Panc1 (cell line): ENCODE measurements around the gene EFCAB8. TPM values are rescaled to one million over a fixed set of nuclear protein-coding genes. Genes with fewer than 3 reads are reported as not detected.

ENCODE experiments used
- ATAC-seq: fragments of 200-7000 bp; cut with Tn5 transposase; 2 replicates; pipeline ENCODE4 v1.9.1; 2020; ENCODE audit warnings: mild to moderate bottlenecking, moderate library complexity
- BruUV-seq: library from RNA; stranded (reverse); fragments of 400-500 nt; replicated peaks from 2 replicates; lab custom pipeline; 2021; lab: Mats Ljungman, UMichigan
- CTCF ChIA-PET: fragments of 300-600 bp; sonication (Branson Sonifier 250); formaldehyde crosslinking; loops from one replicate; lab custom pipeline; 2022; ENCODE audit warnings: antibody characterized with exemption; lab: Charles Lee
- POLR2A ChIA-PET: fragments of 300-600 bp; sonication (Branson Sonifier 250); formaldehyde crosslinking; loops from one replicate; lab custom pipeline; 2022; ENCODE audit warnings: antibody characterized with exemption; lab: Charles Lee
- DNase-seq: peaks from one replicate; pipeline ENCODE4 v3.0.0-alpha.2; 2010; ENCODE audit warnings: low read depth, low spot score
- H3K27ac ChIP-seq: 2 replicates; pipeline ENCODE4 v1.5.1; 2011; ENCODE audit warnings: mild to moderate bottlenecking, low read length, inconsistent platforms
- H3K27me3 ChIP-seq: fragments of 200-500 bp; sonication (Bioruptor generic); 2 replicates; pipeline ENCODE4 v1.6.0; 2014; ENCODE audit warnings: low read length, inconsistent platforms; ENCODE audit not compliant: control insufficient read depth, insufficient read depth
- H3K36me3 ChIP-seq: fragments of 200-500 bp; sonication (Bioruptor generic); 2 replicates; pipeline ENCODE4 v1.5.1; 2014; ENCODE audit warnings: inconsistent platforms, mild to moderate bottlenecking, low read length, moderate library complexity; ENCODE audit not compliant: control insufficient read depth, insufficient read depth
- H3K4me1 ChIP-seq: 2 replicates; pipeline ENCODE4 v1.5.1; 2011; ENCODE audit warnings: inconsistent platforms, mild to moderate bottlenecking, low read length, moderate library complexity; ENCODE audit not compliant: control insufficient read depth, insufficient read depth
- H3K4me3 ChIP-seq, 2 experiments: 2 replicates each; pipeline ENCODE4 v1.5.1; 2011 to 2012; ENCODE audit warnings: low read depth in 2 of 2, low read length in 2 of 2, mild to moderate bottlenecking in 2 of 2, inconsistent platforms in 1 of 2, moderate library complexity in 1 of 2
- H3K9me3 ChIP-seq: fragments of 200-500 bp; sonication (Bioruptor generic); 2 replicates; pipeline ENCODE4 v1.5.1; 2014; ENCODE audit warnings: low read depth, mild to moderate bottlenecking, inconsistent platforms, low read length, moderate library complexity; ENCODE audit not compliant: control insufficient read depth, insufficient read depth
- CTCF ChIP-seq: fragments of 450-650 bp; IDR thresholded peaks from 2 replicates; pipeline ENCODE4 v1.5.1; 2017; ENCODE audit warnings: mild to moderate bottlenecking
- POLR2AphosphoS5 ChIP-seq: IDR thresholded peaks from 2 replicates; pipeline ENCODE4 v1.6.1; 2012; ENCODE audit warnings: mild to moderate bottlenecking, low read depth, low read length, moderate library complexity
- SIN3A ChIP-seq: IDR thresholded peaks from 2 replicates; pipeline ENCODE4 v1.6.1; 2012; ENCODE audit warnings: low read depth, mild to moderate bottlenecking, low read length, moderate library complexity, borderline replicate concordance; ENCODE audit not compliant: insufficient read depth
- TCF7L2 ChIP-seq: IDR thresholded peaks from 2 replicates; pipeline ENCODE4 v1.6.1; 2011; ENCODE audit warnings: mild to moderate bottlenecking, low read depth, low read length, inconsistent platforms
- in situ Hi-C: cut with HindIII; loops from 2 replicates; pipeline ENCODE4 v1.10.0; 2016; ENCODE audit warnings: low sequenced_read_pairs, low pct_unique_long_range_greater_than_20kb
- intact Hi-C: fragments of 100-400 bp; cut with micrococcal nuclease; formaldehyde crosslinking; loops from one replicate; pipeline ENCODE4 v1.10.0; 2022; ENCODE audit not compliant: unreplicated experiment
- total RNA-seq: library from RNA; stranded (reverse); gene quantifications from one replicate; pipeline ENCODE4 v1.2.1, GENCODE V29; 2021; ENCODE audit not compliant: unreplicated experiment
- TF ChIP-seq, protein P1 (sequence below), 2 experiments: IDR thresholded peaks; 2 replicates each; pipeline ENCODE4 v1.6.1; 2011 to 2012; ENCODE audit warnings: low read depth in 2 of 2, control low read depth in 1 of 2, low read length in 1 of 2, mild to moderate bottlenecking in 1 of 2, moderate library complexity in 1 of 2; ENCODE audit not compliant: insufficient read depth in 1 of 2

Gene EFCAB8
- total RNA-seq, 1 experiment from 2014 or later, result 1.1 TPM

GRCh38 chr20:32842688-32843524 is 15.8 kb upstream of the EFCAB8 start:
- peaks cover 39% of the 10 kb centered on the region for H3K36me3 ChIP-seq
- ChIA-PET POLR2A (interaction anchor here (0.5 kb wide), 1 partner anchor 326 kb away, joined by 3 read pairs; no protein-coding TSS in a partner anchor), CTCF (no interaction called here)
- DNase-seq (no peak), ATAC-seq (no peak)
- intact Hi-C loops (no loop called here), in situ Hi-C loops (no loop called here)
- H3K9me3 ChIP-seq, result no peaks in the 10 kb centered on the region
- no peak overlapping the region for H3K4me3 ChIP-seq
- TF ChIP-seq POLR2AphosphoS5 (no peak), CTCF (no peak), TCF7L2 (no peak), SIN3A (no peak)
- TF ChIP-seq, protein P1, sequence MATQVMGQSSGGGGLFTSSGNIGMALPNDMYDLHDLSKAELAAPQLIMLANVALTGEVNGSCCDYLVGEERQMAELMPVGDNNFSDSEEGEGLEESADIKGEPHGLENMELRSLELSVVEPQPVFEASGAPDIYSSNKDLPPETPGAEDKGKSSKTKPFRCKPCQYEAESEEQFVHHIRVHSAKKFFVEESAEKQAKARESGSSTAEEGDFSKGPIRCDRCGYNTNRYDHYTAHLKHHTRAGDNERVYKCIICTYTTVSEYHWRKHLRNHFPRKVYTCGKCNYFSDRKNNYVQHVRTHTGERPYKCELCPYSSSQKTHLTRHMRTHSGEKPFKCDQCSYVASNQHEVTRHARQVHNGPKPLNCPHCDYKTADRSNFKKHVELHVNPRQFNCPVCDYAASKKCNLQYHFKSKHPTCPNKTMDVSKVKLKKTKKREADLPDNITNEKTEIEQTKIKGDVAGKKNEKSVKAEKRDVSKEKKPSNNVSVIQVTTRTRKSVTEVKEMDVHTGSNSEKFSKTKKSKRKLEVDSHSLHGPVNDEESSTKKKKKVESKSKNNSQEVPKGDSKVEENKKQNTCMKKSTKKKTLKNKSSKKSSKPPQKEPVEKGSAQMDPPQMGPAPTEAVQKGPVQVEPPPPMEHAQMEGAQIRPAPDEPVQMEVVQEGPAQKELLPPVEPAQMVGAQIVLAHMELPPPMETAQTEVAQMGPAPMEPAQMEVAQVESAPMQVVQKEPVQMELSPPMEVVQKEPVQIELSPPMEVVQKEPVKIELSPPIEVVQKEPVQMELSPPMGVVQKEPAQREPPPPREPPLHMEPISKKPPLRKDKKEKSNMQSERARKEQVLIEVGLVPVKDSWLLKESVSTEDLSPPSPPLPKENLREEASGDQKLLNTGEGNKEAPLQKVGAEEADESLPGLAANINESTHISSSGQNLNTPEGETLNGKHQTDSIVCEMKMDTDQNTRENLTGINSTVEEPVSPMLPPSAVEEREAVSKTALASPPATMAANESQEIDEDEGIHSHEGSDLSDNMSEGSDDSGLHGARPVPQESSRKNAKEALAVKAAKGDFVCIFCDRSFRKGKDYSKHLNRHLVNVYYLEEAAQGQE (IDR thresholded peaks at IDR 0.05; ENCODE audit: insufficient read depth in 1 of 2, low read depth in 2 of 2, low read length in 1 of 2), result no peak
- no peak overlapping the region for H3K27ac ChIP-seq
- no peaks in the 10 kb centered on the region for H3K27me3 ChIP-seq
- BruUV-seq, result no TSS peak
- no peaks in the 10 kb centered on the region for H3K4me1 ChIP-seq

DNA sequence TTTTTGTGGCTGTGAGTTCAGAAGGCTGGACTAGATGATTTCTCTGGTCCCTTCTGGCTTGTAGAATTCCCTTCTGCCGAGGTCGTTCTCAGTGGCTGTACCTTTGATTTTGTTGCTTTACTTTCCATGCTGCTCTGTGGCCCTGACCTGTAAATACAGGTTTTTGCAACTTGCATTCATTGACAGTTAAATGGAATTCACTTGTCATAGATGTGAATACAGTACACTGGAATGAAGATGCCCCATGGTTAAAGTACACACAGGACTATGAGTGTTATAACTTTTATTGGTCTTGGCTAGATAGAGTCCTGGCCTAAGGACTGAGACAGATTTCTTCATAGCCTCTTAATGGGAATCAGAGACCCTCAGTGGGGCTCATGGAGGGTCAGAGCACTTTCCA is 12.9 kb upstream of the EFCAB8 start:
- Histone ChIP-seq H3K36me3 (peaks cover 35% of the 10 kb centered on the region), H3K27me3 (no peaks in the 10 kb centered on the region), H3K27ac (no peak overlapping the region), H3K9me3 (no peaks in the 10 kb centered on the region), H3K4me3 (no peak overlapping the region), H3K4me1 (no peaks in the 10 kb centered on the region)
- CTCF ChIA-PET, result no interaction called here
- ATAC-seq (no peak), DNase-seq (no peak)
- TF ChIP-seq CTCF (no peak), POLR2AphosphoS5 (no peak), SIN3A (no peak), TCF7L2 (no peak)
- TF ChIP-seq, protein P1 (IDR thresholded peaks at IDR 0.05; ENCODE audit: insufficient read depth in 1 of 2, low read depth in 2 of 2, low read length in 1 of 2), result no peak
- in situ Hi-C loops, result no loop called here
- POLR2A ChIA-PET, result no interaction called here
- intact Hi-C loops, result no loop called here
- BruUV-seq, result no TSS peak
